Heart right ventricle (tissue), 16 donors: ENCODE data around the gene TMEM244. TPM values are rescaled to one million over a fixed set of nuclear protein-coding genes. Genes with fewer than 3 reads are reported as not detected.

Experiments used
- ATAC-seq, 8 donors: fragments of 200-7000 bp; cut with Tn5 transposase; one replicate each; pipeline ENCODE4 v1.9.1; 2020; ENCODE audit warnings: mild to moderate bottlenecking in 8 of 8, moderate library complexity in 8 of 8, moderate number of reproducible peaks in 1 of 8
- DNase-seq, 2 donors: peaks; one replicate each; pipeline ENCODE4 v3.0.0-alpha.2; 2020
- H3K27ac ChIP-seq, 10 donors: fragments of 200-600 bp; sonication (generic) in 2 of 10; one replicate each; pipeline versions ENCODE4 v1.5.0 to v1.8.0; 2020 to 2022; ENCODE audit warnings: mild to moderate bottlenecking in 3 of 10
- H3K27me3 ChIP-seq, 7 donors: fragments of 200-600 bp; one replicate each; pipeline ENCODE4 v1.8.0; 2021 to 2022; ENCODE audit warnings: mild to moderate bottlenecking in 2 of 7
- H3K36me3 ChIP-seq, 9 donors: fragments of 200-600 bp; sonication (generic) in 1 of 9; one replicate each; pipeline versions ENCODE4 v1.5.0 to v1.8.0; 2020 to 2022; ENCODE audit warnings: mild to moderate bottlenecking in 2 of 9
- H3K4me1 ChIP-seq, 9 donors: fragments of 200-600 bp; sonication (generic) in 1 of 9; one replicate each; pipeline versions ENCODE4 v1.5.0 to v1.8.0; 2020 to 2022; ENCODE audit warnings: mild to moderate bottlenecking in 4 of 9
- H3K4me3 ChIP-seq, 10 donors: fragments of 200-600 bp; sonication (generic) in 2 of 10; one replicate each; pipeline versions ENCODE4 v1.5.0 to v1.8.0; 2020 to 2022; ENCODE audit warnings: mild to moderate bottlenecking in 7 of 10, moderate library complexity in 2 of 10
- H3K9me3 ChIP-seq, 11 donors: fragments of 200-600 bp in 10 of 11; sonication (generic) in 2 of 11; one replicate each; pipeline versions ENCODE4 v1.5.0 to v1.8.0; 2013 to 2022; ENCODE audit warnings: mild to moderate bottlenecking in 2 of 11, control low read depth in 1 of 11, moderate library complexity in 1 of 11
- WGBS, 2 donors: extraction: QIAGEN DNeasy Blood & Tissue Kit; methylation state at CpG; one replicate each; pipeline ENCODE4 v1.1.7; 2013; ENCODE audit warnings: inconsistent platforms in 1 of 2; 5-methylcytosine and 5-hydroxymethylcytosine counted together
- intact Hi-C, 10 donors: fragments of 100-400 bp; cut with DNase I; formaldehyde crosslinking; loops; one replicate each; pipeline versions ENCODE4 v1.11.1 to v1.14.2; 2022
- long read RNA-seq, 3 donors: library from polyadenylated mRNA; unstranded; transcript quantifications; one replicate each; pipeline ENCODE4 v2.0.0, GENCODE V29; 2020 to 2021
- polyA plus RNA-seq, 2 donors: library from polyadenylated mRNA; stranded (reverse); fragments of 200-250 nt; gene quantifications; one replicate each; pipeline ENCODE4 v1.2.3, GENCODE V29; 2013
- total RNA-seq, 10 donors: library from RNA; stranded (reverse); fragmentation: NEBNext Ultra II Directional in 3 of 10; extraction: Animal tissue kit (Norgen Biotek cat#: 25700) in 3 of 10; gene quantifications; one replicate each; pipeline versions ENCODE4 v1.2.1 to v1.2.4, GENCODE V29; 2021 to 2023
- TF ChIP-seq, protein P1 (sequence below), 9 donors: fragments of 200-600 bp; sonication (generic) in 2 of 9; IDR thresholded peaks; one replicate each; pipeline versions ENCODE4 v1.5.0 to v1.8.0; 2021 to 2022; ENCODE audit warnings: antibody characterized with exemption in 9 of 9, mild to moderate bottlenecking in 5 of 9, moderate library complexity in 1 of 9
- donor health status: Arrhythmogenic right ventricular cardiomyopathy.
- donor health status: ischemic (EF 13 %, LVEDD 7.1; RV severe dilation, severe dysfunction).
- donor health status: healthy with polysubstance abuse.
- donor health status: DM: no; HTN: yes; CAD: no.
- donor health status: DM: no; HTN: no; CAD: no.
- donor health status: ischemic (EF 25% LVEDD 6.9; RV normal size, moderate dysfunction).
- donor health status: ischemic (EF 25% LVEDD 5.7; RV mildly dilated, moderate dysfunction).
- donor health status: healthy.
- donor health status: DM: yes; HTN: yes; CAD: no.
- donor health status: Ischemic cardiomyopathy.
- donor health status: ischemic (EF 35%, LVEDD 5.7; RV mildly dilated, moderate dysfunction).
- donor health status: nonischemic (EF 11% LVEDD 7.7; RV severe dilation, severe dysfunction).
- donor health status: DM: yes; HTN: yes; CAD: no.
- donor health status: PGD.
- donor health status: ischemic (EF 29% LVEDD 5.4; RV normal size, mild dysfunction).
- donor health status: nonischemic (EF 23%, LVEDD 6.1; RV moderate dilation, normal function).

Gene TMEM244, protein sequence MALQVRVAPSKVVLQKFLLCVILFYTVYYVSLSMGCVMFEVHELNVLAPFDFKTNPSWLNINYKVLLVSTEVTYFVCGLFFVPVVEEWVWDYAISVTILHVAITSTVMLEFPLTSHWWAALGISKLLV
- total RNA-seq (not detected), polyA plus RNA-seq (not detected)
- long read RNA-seq, donor 1: 0 reads
- long read RNA-seq, donor 2: 0 reads
- long read RNA-seq, donor 3: 0 reads

DNA sequence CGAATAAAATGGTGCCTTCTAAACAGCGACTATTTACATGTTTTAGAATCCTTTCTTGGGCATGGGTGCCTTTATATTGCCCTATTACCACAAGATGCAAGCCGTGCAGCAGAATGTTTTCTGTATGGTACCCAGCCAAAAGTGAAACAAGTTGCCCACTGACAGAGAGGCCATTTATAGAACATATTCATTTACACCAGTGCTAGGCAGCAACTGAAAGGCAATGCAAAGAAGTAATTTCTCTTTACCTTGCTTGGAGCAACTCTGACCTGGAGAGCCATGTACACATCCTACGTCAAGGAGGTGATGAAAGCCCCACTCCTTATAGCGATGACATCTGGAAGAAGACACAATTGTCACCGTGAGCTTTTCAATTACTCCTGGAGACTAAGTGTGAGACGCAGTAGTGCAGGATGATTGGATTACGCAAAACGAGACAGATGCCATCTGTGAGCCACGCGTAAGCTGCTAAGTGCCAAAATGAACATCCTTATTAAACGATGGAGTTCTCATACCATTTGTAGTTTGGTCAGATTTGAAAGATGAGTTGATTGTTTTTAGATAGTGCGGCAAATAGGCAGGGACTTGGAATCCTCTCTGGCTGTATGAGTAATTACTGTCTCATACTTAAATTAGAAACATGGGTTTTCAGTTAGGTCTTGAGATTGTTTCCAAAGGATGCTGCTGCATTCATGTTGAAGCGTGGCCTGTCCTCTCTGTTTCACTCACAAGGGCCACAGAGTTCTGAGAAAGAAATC is at the start of gene TMEM244:
TSS of gene TMEM244 (minus strand) at position 408 of the 758 bp plus-strand sequence. CDS start at position 281, 127 bp downstream.
- H3K36me3 ChIP-seq: no peaks in the 10 kb centered on the region
- intact Hi-C loops: no loop called here
- H3K27ac ChIP-seq: peak within 1 kb of the TSS in 1 of 10 donors; percentile 27
- peaks cover 0 to 10% (median 0%) of the 10 kb centered on the region in 11 donors for H3K9me3 ChIP-seq
- H3K4me3 ChIP-seq: peak within 1 kb of the TSS in 6 of 10 donors; percentile 13 to 34 (median 17)
- TF ChIP-seq, protein P1, sequence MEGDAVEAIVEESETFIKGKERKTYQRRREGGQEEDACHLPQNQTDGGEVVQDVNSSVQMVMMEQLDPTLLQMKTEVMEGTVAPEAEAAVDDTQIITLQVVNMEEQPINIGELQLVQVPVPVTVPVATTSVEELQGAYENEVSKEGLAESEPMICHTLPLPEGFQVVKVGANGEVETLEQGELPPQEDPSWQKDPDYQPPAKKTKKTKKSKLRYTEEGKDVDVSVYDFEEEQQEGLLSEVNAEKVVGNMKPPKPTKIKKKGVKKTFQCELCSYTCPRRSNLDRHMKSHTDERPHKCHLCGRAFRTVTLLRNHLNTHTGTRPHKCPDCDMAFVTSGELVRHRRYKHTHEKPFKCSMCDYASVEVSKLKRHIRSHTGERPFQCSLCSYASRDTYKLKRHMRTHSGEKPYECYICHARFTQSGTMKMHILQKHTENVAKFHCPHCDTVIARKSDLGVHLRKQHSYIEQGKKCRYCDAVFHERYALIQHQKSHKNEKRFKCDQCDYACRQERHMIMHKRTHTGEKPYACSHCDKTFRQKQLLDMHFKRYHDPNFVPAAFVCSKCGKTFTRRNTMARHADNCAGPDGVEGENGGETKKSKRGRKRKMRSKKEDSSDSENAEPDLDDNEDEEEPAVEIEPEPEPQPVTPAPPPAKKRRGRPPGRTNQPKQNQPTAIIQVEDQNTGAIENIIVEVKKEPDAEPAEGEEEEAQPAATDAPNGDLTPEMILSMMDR (IDR thresholded peaks at IDR 0.05): no peak
- no peaks in the 10 kb centered on the region for H3K27me3 ChIP-seq
- ATAC-seq: no peak
- 43 to 49% methylated on average over 14 of the region's 14 CpGs for WGBS, 2 donors
- peaks cover 0 to 7% (median 0%) of the 10 kb centered on the region in 9 donors for H3K4me1 ChIP-seq
- DNase-seq: no peak

DNA sequence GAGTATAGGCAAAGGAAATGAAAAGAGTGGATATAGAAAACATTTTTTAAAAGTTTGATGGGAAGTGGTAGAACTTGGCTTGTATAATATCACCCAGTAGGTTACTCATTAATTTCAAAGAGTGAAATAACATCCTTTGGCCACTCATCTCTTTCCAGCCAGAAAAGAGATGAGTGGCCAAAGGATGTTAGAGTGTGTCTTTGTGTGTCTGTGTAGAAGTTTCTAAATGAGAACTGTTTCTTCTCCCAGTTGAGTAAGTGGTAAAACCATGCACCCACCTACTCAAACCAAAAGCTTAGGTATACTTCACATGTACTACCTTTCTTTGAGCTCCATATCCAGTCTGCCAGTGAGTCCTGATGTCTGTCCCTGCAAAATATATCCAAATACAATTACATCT is 47.7 kb upstream of the TMEM244 start:
- no peaks in the 10 kb centered on the region for H3K9me3 ChIP-seq
- H3K4me1 ChIP-seq: no peaks in the 10 kb centered on the region
- H3K4me3 ChIP-seq: no peak overlapping the region
- TF ChIP-seq, protein P1 (IDR thresholded peaks at IDR 0.05): no peak
- H3K36me3 ChIP-seq: no peaks in the 10 kb centered on the region
- H3K27ac ChIP-seq: no peak overlapping the region
- intact Hi-C loops: no loop called here
- no peak for DNase-seq
- peaks cover 0 to 7% (median 0%) of the 10 kb centered on the region in 7 donors for H3K27me3 ChIP-seq
- no peak for ATAC-seq

DNA sequence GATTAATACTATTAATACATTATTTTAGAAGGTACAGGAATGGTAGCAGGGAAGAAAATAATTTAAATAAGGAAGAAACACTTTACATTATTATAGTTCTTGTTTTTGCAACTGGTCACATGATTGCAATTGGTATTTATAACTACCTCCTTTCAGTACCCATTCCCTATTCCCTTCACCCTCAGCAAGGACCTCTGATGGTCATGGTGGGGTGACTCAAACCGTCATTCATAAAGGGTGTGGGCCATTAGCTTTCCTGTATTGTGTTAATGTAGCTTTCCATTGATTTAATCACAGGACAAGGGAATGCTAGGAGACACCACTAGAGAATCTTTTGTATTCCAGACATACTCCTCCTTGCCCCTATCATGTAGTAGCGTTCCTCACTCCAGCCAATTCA is 47.2 kb upstream of the TMEM244 start:
- Histone ChIP-seq H3K36me3 (no peaks in the 10 kb centered on the region), H3K27ac (no peak overlapping the region), H3K4me1 (no peaks in the 10 kb centered on the region), H3K27me3 (peaks cover 0 to 7% (median 0%) of the 10 kb centered on the region in 7 donors), H3K4me3 (no peak overlapping the region), H3K9me3 (no peaks in the 10 kb centered on the region)
- TF ChIP-seq, protein P1 (IDR thresholded peaks at IDR 0.05): no peak
- intact Hi-C loops: no loop called here
- WGBS, 2 donors: 81 to 87% methylated on average over 2 of the region's 2 CpGs
- DNase-seq: no peak
- ATAC-seq: no peak

DNA sequence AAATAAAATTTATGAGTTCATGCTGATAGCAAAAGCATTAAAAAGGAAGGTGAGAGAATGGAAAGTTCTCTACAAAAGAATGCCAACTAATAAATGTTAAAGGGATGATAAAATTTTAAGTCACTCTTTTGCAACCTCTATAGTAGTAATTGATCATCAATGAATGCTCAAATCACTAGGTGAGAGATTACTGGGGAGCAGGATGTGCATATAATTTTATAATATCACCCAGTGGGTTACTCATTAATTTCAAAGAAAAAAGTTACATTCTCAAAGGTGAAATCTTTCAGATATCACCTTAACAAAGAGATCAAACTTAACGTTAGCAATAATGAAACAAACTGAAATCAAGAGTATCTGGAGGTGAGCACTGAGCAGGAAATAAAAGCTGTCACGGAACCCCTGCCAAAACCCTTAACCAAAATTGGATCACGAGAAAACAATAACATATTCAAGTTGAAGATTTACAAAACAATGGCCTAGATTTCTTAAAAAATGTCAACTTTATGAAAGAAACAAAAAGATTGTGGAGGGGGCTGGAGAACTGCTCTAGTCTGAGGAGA is 45.5 kb upstream of the TMEM244 start:
- H3K27me3 ChIP-seq: peaks cover 0 to 7% (median 0%) of the 10 kb centered on the region in 7 donors
- WGBS, 2 donors: 68 to 72% methylated on average over 3 of the region's 3 CpGs
- TF ChIP-seq, protein P1 (IDR thresholded peaks at IDR 0.05): no peak
- no peak overlapping the region for H3K27ac ChIP-seq
- H3K4me3 ChIP-seq: no peak overlapping the region
- DNase-seq (no peak), ATAC-seq (no peak)
- no peaks in the 10 kb centered on the region for H3K4me1 ChIP-seq
- H3K9me3 ChIP-seq: peaks cover 0 to 11% (median 0%) of the 10 kb centered on the region in 11 donors
- no peaks in the 10 kb centered on the region for H3K36me3 ChIP-seq
- intact Hi-C loops: no loop called here
